Mesothelial cell of epicardium (in vitro differentiated cells): ENCODE results near the gene EPM2AIP1. TPM values are rescaled to one million over a fixed set of nuclear protein-coding genes. Genes with fewer than 3 reads are reported as not detected.
A peak's percentile ranks its signal among the peaks of the same experiment; 100 is the strongest.

Experiments
- DNase-seq, 2 experiments: peaks; one replicate each; pipeline ENCODE4 v3.0.0; 2021; ENCODE audit warnings: low spot score in 2 of 2; ENCODE audit not compliant: unreplicated experiment in 2 of 2
- H3K27ac Mint-ChIP-seq: 2 replicates; pipeline ENCODE4 v1.8.0; 2021; ENCODE audit warnings: mixed read lengths
- H3K27me3 Mint-ChIP-seq: 2 replicates; pipeline ENCODE4 v1.8.0; 2021; ENCODE audit warnings: low read depth, mixed read lengths
- H3K36me3 Mint-ChIP-seq: 2 replicates; pipeline ENCODE4 v1.8.0; 2021; ENCODE audit warnings: mixed read lengths
- H3K4me1 Mint-ChIP-seq: 2 replicates; pipeline ENCODE4 v1.8.0; 2021; ENCODE audit warnings: mixed read lengths
- H3K4me3 Mint-ChIP-seq: 2 replicates; pipeline ENCODE4 v1.8.0; 2021; ENCODE audit warnings: mild to moderate bottlenecking, moderate library complexity, mixed read lengths
- H3K9me3 Mint-ChIP-seq: 2 replicates; pipeline ENCODE4 v1.8.0; 2021; ENCODE audit warnings: mixed read lengths
- CTCF ChIP-seq: fragments of 200-600 bp; sonication (generic); IDR thresholded peaks from one replicate; pipeline ENCODE4 v1.5.0; 2021; ENCODE audit warnings: antibody characterized with exemption; ENCODE audit not compliant: unreplicated experiment
- total RNA-seq: library from RNA; stranded (reverse); gene quantifications from 3 replicates; pipeline ENCODE4 v1.2.1, GENCODE V29; 2021

Gene EPM2AIP1
- total RNA-seq, 1 donor from 2014 or later: 40.2 TPM

GRCh38 chr3:36941162-36941561 lies 51.8 kb downstream of the EPM2AIP1 start:
- no peak for DNase-seq
- H3K4me1 Mint-ChIP-seq: peaks cover 43% of the 10 kb centered on the region
- H3K27me3 Mint-ChIP-seq: peaks cover 3% of the 10 kb centered on the region
- TF ChIP-seq CTCF: no peak
- H3K36me3 Mint-ChIP-seq: peaks cover 5% of the 10 kb centered on the region
- H3K27ac Mint-ChIP-seq: peak overlapping the region; percentile 79
- no peak overlapping the region for H3K4me3 Mint-ChIP-seq
- peaks cover 4% of the 10 kb centered on the region for H3K9me3 Mint-ChIP-seq

- TF ChIP-seq CTCF: no peak
- peaks cover 58% of the 10 kb centered on the region for H3K4me1 Mint-ChIP-seq
- no peaks in the 10 kb centered on the region for H3K27me3 Mint-ChIP-seq
- H3K27ac Mint-ChIP-seq: peak overlapping the region; percentile 78
- no peak overlapping the region for H3K4me3 Mint-ChIP-seq
- no peak for DNase-seq
- no peaks in the 10 kb centered on the region for H3K9me3 Mint-ChIP-seq
- H3K36me3 Mint-ChIP-seq: peaks cover 7% of the 10 kb centered on the region
Observed at GRCh38 chr3:36937492-36937891, 55.4 kb downstream of the EPM2AIP1 start.

Other genes starting within 250 kb of the EPM2AIP1 start
- 0.07 to 0.38 TPM (median 0.11 TPM) in 3 replicates for gene DCLK3, start 228.6 kb downstream of the EPM2AIP1 start, total RNA-seq
- 68.3 to 80.4 TPM (median 76.8 TPM) in 3 replicates for gene TRANK1, start 48.1 kb downstream of the EPM2AIP1 start, total RNA-seq
- gene MLH1, start 387 bp upstream of the EPM2AIP1 start, total RNA-seq: 36.3 to 38.3 TPM (median 37.1 TPM) in 3 replicates
- gene LRRFIP2, start 181.5 kb upstream of the EPM2AIP1 start, total RNA-seq: 35.0 to 41.7 TPM (median 38.1 TPM) in 3 replicates